GM12875 (cell line): ENCODE data around the gene TWIST2.

Experiments used
- H3K4me3 ChIP-seq: one replicate; pipeline ENCODE4 v1.5.1; 2011; ENCODE audit warnings: low read depth, low read length, control low read depth
- TF ChIP-seq, protein P1 (sequence below): IDR thresholded peaks from 2 replicates; pipeline ENCODE4 v1.5.1; 2011; ENCODE audit warnings: low read depth, mild to moderate bottlenecking, control low read depth, inconsistent platforms, low read length, moderate library complexity, borderline replicate concordance; ENCODE audit not compliant: insufficient read depth

The TWIST2 gene

DNA sequence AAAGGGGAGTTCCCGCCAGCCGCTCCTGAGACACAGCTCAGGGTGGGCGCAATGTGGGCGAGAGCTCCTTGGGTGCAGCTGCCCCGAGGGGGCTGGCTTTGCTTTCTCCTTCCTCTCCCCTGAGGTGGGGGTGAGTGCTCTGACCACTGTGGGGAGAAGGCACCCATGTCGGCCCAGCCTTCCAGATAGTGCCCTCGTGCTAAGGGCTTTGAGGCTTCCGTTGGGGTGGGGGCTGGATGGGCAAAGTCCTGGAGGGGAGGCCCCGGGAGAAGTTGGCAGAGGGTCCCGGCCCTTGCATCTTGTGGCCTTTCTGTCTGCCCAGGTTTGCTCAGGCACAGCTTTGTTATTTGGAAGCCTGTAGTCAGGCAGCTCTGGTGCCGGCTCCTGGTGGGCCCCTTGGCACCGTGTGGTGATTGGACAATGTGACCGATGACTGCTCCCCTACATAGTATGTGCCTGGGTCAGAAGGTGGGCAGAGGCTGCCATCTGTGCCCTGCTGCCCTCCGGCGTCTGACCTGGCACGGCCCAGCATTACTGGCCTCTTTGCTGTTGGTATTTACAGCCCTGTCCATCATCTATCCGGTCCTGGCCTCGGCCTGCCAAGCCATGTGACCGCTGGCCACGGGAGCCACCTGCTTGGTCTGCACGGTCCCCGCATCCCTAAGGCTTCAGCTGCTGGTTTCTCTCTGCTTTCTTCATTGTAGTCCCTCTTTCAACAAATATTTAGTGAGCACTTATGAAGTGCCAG, 50.8 kb downstream of the TWIST2 start:
- TF ChIP-seq, protein P1, sequence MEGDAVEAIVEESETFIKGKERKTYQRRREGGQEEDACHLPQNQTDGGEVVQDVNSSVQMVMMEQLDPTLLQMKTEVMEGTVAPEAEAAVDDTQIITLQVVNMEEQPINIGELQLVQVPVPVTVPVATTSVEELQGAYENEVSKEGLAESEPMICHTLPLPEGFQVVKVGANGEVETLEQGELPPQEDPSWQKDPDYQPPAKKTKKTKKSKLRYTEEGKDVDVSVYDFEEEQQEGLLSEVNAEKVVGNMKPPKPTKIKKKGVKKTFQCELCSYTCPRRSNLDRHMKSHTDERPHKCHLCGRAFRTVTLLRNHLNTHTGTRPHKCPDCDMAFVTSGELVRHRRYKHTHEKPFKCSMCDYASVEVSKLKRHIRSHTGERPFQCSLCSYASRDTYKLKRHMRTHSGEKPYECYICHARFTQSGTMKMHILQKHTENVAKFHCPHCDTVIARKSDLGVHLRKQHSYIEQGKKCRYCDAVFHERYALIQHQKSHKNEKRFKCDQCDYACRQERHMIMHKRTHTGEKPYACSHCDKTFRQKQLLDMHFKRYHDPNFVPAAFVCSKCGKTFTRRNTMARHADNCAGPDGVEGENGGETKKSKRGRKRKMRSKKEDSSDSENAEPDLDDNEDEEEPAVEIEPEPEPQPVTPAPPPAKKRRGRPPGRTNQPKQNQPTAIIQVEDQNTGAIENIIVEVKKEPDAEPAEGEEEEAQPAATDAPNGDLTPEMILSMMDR = no peak
- H3K4me3 ChIP-seq = no peak overlapping the region

DNA sequence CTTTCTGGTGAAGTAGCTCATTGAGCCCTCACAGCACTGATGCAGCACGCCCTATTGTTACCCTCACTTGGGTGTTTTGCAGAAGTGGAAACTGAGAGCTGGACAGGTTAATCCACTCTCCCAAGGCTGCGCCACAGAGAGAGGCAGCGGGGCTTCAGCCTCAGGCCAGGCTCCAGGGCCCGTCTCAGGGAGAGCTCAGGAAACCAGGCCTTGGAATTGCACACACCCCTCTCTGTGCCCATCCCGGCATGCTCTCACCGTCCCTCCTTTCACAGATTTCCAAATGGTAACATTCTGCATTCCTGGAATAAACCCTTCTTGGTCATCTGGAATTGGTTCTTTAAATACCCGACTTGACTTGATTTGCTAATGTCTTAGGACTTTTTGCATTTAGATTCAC, 51.5 kb downstream of the TWIST2 start:
- TF ChIP-seq, protein P1 = no peak
- H3K4me3 ChIP-seq = no peak overlapping the region

DNA sequence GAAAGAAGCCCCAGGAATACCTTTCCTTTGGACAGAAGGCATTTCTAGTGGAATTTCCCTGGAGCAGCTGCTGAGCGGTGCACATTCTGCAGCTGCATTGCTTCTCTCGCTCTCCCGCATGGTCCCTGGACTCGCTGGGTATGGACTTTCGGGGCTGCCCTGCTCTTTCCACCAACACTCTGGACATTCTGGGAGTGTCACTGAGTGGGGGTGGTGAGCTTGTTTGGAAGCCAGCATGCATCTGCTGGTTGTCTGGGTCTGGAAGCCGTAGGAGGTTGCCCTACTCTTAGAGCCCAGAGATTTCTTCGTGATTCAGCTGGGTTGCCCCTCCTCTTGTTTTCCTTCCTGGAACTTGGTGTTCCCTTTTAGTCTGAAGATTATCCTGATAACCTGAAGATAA, 52.6 kb downstream of the TWIST2 start:
- H3K4me3 ChIP-seq = no peak overlapping the region
- TF ChIP-seq, protein P1 = no peak

DNA sequence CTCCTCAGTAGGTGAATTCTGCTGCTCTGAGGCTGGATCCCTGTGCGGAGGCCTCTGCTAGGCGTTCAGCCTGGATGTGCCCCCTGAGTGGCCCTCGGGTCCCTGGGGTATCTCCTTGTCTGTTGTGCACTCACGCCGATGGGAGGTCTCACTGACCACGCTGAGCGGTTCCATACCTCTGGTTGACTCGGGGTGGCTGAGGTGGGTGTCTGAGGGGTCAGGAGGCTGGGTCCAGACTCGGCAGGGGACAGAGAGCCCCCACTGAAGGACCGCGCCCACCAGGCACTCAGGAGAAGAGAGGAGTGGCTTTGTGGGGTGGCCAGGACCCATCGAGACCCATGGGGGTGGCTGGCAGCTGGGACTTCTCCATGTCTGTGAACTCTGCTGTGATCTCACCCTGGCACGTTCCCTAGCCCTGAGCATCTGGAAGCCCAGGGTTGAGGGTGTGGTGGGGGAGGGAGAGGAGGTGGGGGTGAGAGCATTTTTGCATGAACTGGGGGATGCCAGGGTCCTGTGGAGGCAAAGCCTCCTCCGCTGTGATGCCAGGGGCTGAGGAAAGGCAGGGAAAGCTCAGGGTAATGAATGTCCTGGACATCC, 53.7 kb downstream of the TWIST2 start:
- TF ChIP-seq, protein P1 = no peak
- no peak overlapping the region for H3K4me3 ChIP-seq

DNA sequence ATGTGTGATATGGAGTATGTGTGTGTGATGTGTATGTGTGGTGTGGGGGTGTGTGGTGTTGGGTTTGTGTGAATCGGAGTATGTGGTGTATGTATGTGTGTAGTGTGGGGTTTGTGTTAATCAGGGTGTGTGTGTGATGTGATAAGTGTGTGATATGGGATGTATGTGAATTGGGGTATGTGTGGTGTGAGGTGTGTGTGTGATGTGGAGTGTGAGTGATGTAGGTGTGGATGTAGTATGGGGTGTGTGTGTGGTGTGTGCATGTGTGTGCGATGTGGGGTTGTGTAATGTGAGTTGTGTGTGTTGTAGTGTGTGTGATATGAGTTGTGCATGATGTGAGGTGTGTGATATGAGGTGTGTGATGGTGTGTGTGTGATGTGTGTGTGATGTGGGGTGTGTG, 54.4 kb downstream of the TWIST2 start:
- TF ChIP-seq, protein P1 = no peak
- H3K4me3 ChIP-seq = no peak overlapping the region

DNA sequence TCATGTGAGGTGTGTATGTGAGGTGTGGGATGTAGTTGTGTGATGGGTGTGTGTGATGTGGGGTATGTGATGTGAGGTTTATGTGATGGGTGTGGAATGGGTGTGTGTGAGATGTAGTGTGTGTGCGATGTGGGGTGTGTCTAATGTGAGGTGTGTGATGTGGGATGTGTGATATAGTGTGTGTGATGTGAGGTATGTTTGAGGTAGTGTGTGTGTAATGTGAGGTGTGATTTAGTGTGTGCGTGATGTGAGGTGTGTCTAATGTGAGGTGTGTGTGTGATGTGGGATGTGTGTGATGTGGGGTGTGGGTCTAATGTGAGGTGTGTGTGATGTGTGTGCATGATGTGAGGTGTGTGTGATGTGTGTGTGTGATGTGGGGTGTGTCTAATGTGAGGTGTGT, 55.3 kb downstream of the TWIST2 start:
- H3K4me3 ChIP-seq = no peak overlapping the region
- TF ChIP-seq, protein P1 = no peak

DNA sequence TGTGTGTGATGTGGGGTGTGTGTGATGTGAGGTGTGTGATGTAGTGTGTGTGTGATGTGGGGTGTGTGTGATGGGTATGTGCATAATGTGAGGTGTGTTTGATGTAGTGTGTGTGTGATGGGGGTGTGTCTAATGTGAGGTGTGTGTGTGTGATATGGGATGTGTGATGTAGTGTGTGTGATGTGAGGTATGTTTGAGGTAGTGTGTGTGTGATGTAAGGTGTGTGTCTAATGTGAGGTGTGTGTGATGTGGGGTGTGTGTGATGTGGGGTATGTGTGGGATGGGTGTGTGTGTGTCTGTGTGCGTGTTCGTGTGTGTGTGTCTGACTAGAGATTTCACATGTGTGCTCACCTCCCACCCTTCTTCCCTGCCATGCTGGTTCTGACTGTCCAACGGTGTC, 56.3 kb downstream of the TWIST2 start:
- TF ChIP-seq, protein P1 = no peak
- no peak overlapping the region for H3K4me3 ChIP-seq
